ENCODE results near the gene DEFB124. TPM values are rescaled to one million over a fixed set of nuclear protein-coding genes. Genes with fewer than 3 reads are reported as not detected.
"Not testable (repeated sequence)": the region's sequence is repeated elsewhere in the genome, so short reads cannot be mapped to it uniquely, and the experiment has no call there.

DEFB124 gene
- total RNA-seq, 6 experiments from 2014 or later, result not detected

DNA sequence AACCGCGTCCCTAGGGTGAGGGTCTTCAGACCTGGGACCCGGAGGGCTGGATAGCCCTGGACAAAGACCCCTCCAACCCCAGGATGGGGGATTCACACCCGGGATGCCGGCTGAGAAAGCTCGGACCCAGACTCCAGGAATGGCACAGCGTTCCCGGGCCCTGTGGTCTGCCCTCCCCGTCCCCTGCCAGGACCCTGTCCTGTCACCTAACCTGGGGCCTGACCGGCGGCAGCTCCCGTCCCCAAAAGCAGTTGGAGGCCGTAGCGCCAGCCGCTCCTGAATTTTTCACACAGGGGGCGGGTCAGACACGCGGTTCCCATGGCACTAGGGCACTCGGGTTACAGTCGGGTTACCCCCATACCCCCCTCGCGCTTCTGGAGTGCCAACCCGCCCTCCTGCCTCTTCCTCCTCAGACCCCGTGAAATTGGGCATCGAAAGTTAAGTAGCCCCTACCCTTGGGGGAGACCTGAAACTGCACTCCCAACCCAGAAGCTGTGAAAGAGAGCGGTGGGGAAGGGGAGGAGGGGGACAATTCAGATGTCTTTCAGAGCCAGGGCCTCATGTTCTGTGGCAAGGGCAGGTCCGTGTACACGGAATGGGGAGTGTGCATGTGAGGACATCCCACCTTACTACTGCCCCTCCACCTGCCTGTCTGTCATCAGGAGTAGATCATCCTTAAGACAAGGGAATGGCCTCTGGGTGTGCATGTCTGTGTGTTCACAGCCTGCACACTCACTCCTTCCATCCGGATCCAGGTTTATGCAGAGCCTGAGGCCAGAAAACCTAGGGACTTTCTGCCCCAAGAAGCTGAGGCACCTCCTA, 756 bp upstream of the DEFB124 start:
- Histone ChIP-seq H3K36me3 (no peaks in the 10 kb centered on the region), H3K9me3 (no peaks in the 10 kb centered on the region), H3K4me3 (peak overlapping the region; percentile 15 to 26 (median 20)), H3K27me3 (no peaks in the 10 kb centered on the region), H3K27ac (no peak overlapping the region), H3K4me1 (no peaks in the 10 kb centered on the region)
- 0% methylated on average over 2 of the region's 29 CpGs for WGBS (ENCODE audit: insufficient coverage, low coverage, low lambda C conversion rate, missing lambda C conversion rate)
- ATAC-seq (peak in 2 of 4 donors; percentile 18 to 27), DNase-seq (no peak)
- intact Hi-C loops (cut with DNase I), result no loop called here
- no peak for TF ChIP-seq POLR2A (IDR thresholded peaks at IDR 0.05)
- no peak for TF ChIP-seq CTCF (IDR thresholded peaks at IDR 0.05)

DNA sequence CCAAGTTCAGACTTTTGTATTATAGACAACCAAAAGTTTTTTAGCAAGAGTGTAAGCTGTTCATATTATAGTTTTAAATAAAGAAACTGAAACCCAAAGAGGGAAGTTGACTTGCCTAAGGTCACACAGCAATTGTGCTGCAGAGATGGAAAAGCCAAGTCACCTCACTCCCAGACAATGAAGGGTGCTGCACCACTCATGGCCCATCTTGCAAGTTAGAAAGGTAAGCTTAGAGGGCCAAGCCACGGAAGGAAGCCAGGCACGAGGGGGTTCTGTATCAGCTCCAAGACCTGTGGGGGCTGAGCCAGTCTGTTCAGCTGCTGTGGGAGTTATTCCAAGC, 860 bp downstream of the DEFB124 start:
- TF ChIP-seq CTCF (IDR thresholded peaks at IDR 0.05) (no peak), POLR2A (IDR thresholded peaks at IDR 0.05) (no peak)
- DNase-seq (no peak), ATAC-seq (no peak)
- 41% methylated on average over 2 of the region's 2 CpGs for WGBS (ENCODE audit: insufficient coverage, low coverage, low lambda C conversion rate, missing lambda C conversion rate)
- no peak overlapping the region for H3K4me3 ChIP-seq
- no peak overlapping the region for H3K27ac ChIP-seq
- H3K27me3 ChIP-seq, result no peaks in the 10 kb centered on the region
- no peaks in the 10 kb centered on the region for H3K9me3 ChIP-seq
- H3K4me1 ChIP-seq, result no peaks in the 10 kb centered on the region
- no peaks in the 10 kb centered on the region for H3K36me3 ChIP-seq
- intact Hi-C loops (cut with DNase I), result no loop called here

GRCh38 chr20:31473331-31474096, 1.4 kb downstream of the DEFB124 start:
- 76% methylated on average over 4 of the region's 5 CpGs for WGBS (ENCODE audit: insufficient coverage, low coverage, low lambda C conversion rate, missing lambda C conversion rate)
- no peak for TF ChIP-seq CTCF (IDR thresholded peaks at IDR 0.05)
- no peak for TF ChIP-seq POLR2A (IDR thresholded peaks at IDR 0.05)
- no peak overlapping the region for H3K27ac ChIP-seq
- DNase-seq, result no peak
- no peaks in the 10 kb centered on the region for H3K4me1 ChIP-seq
- no peak overlapping the region for H3K4me3 ChIP-seq
- no peaks in the 10 kb centered on the region for H3K36me3 ChIP-seq
- no peak for ATAC-seq
- H3K27me3 ChIP-seq, result no peaks in the 10 kb centered on the region
- no peaks in the 10 kb centered on the region for H3K9me3 ChIP-seq
- intact Hi-C loops (cut with DNase I), result no loop called here

- H3K36me3 ChIP-seq, result no peaks in the 10 kb centered on the region
- no peaks in the 10 kb centered on the region for H3K9me3 ChIP-seq
- H3K27ac ChIP-seq, result no peak overlapping the region
- ATAC-seq, result no peak
- H3K4me3 ChIP-seq, result no peak overlapping the region
- no peaks in the 10 kb centered on the region for H3K27me3 ChIP-seq
- no peaks in the 10 kb centered on the region for H3K4me1 ChIP-seq
- WGBS (ENCODE audit: insufficient coverage, low coverage, low lambda C conversion rate, missing lambda C conversion rate), result 38% methylated on average over 5 of the region's 8 CpGs
- TF ChIP-seq CTCF (IDR thresholded peaks at IDR 0.05) (no peak), POLR2A (IDR thresholded peaks at IDR 0.05) (no peak)
- intact Hi-C loops (cut with DNase I), result no loop called here
- no peak for DNase-seq
These were observed 2.3 kb downstream of the DEFB124 start for GRCh38 chr20:31472395-31473330.

- H3K9me3 ChIP-seq; H3K4me3 ChIP-seq; H3K36me3 ChIP-seq; ATAC-seq; H3K27ac ChIP-seq; H3K27me3 ChIP-seq; H3K4me1 ChIP-seq; intact Hi-C loops (cut with DNase I); DNase-seq: not testable (repeated sequence)
- no CpG with 5 or more reads among the region's 33 CpGs for WGBS (ENCODE audit: insufficient coverage, low coverage, low lambda C conversion rate, missing lambda C conversion rate)
These were observed 4.0 kb downstream of the DEFB124 start for GRCh38 chr20:31470946-31471345.

Data from right lobe of liver (tissue), 6 donors.